DOHH2 (cell line): ENCODE results near the gene MTERF4.

Experiments used
- H3F3A ChIP-seq: fragments of 200-600 bp; sonication (generic), shearing (Covaris generic); 2 replicates; pipeline ENCODE4 v1.6.0; 2016; ENCODE audit warnings: antibody characterized with exemption, mild to moderate bottlenecking; ENCODE audit not compliant: control insufficient read depth, insufficient read depth
- H3K27ac ChIP-seq: fragments of 200-600 bp; sonication (generic); 2 replicates; pipeline ENCODE4 v1.5.1; 2014; ENCODE audit warnings: low read depth, mild to moderate bottlenecking, low read length, moderate library complexity
- H3K27me3 ChIP-seq: fragments of 200-600 bp; sonication (generic); 2 replicates; pipeline ENCODE4 v1.6.1; 2014; ENCODE audit warnings: mild to moderate bottlenecking, low read length, mixed read lengths; ENCODE audit not compliant: control insufficient read depth
- H3K36me3 ChIP-seq: fragments of 200-600 bp; sonication (generic); 2 replicates; pipeline ENCODE4 v1.6.1; 2014; ENCODE audit warnings: mild to moderate bottlenecking, low read length, moderate library complexity, mixed read lengths; ENCODE audit not compliant: control insufficient read depth
- H3K4me1 ChIP-seq: fragments of 200-600 bp; sonication (generic); 2 replicates; pipeline ENCODE4 v1.6.1; 2014; ENCODE audit warnings: mild to moderate bottlenecking, low read length, mixed read lengths; ENCODE audit not compliant: control insufficient read depth
- H3K4me2 ChIP-seq: fragments of 200-600 bp; sonication (generic); 2 replicates; pipeline ENCODE4 v1.6.0; 2014; ENCODE audit warnings: mild to moderate bottlenecking, low read length, moderate library complexity
- H3K4me3 ChIP-seq: fragments of 200-600 bp; sonication (generic); 2 replicates; pipeline ENCODE4 v1.5.1; 2014; ENCODE audit warnings: mild to moderate bottlenecking, low read length, mixed read lengths
- H3K79me2 ChIP-seq: fragments of 200-600 bp; sonication (generic); 2 replicates; pipeline ENCODE4 v1.6.1; 2014; ENCODE audit warnings: mild to moderate bottlenecking, low read length, mixed read lengths; ENCODE audit not compliant: control insufficient read depth
- H3K9me2 ChIP-seq: fragments of 200-600 bp; sonication (generic); replicated peaks from 2 replicates; pipeline ENCODE4 v1.6.1; 2014; ENCODE audit warnings: mild to moderate bottlenecking, low read length, mixed read lengths; ENCODE audit not compliant: control insufficient read depth
- H3K9me3 ChIP-seq: fragments of 200-600 bp; sonication (generic); 2 replicates; pipeline ENCODE4 v1.6.1; 2014; ENCODE audit warnings: antibody characterized with exemption, low read length, mixed read lengths; ENCODE audit not compliant: control insufficient read depth, insufficient read depth
- H4K20me1 ChIP-seq: fragments of 200-600 bp; sonication (generic); 2 replicates; pipeline ENCODE4 v1.6.0; 2014; ENCODE audit warnings: low read depth, mild to moderate bottlenecking, antibody characterized with exemption, low read length, moderate library complexity; ENCODE audit not compliant: control insufficient read depth, insufficient read depth
- EZH2phosphoT487 ChIP-seq: fragments of 200-600 bp; sonication (generic); IDR thresholded peaks from 2 replicates; pipeline ENCODE4 v1.6.1; 2017; ENCODE audit warnings: borderline replicate concordance, mild to moderate bottlenecking, antibody characterized with exemption, low read length, moderate library complexity, mixed read lengths
- TF ChIP-seq, protein P1 (sequence below): fragments of 200-600 bp; sonication (generic); IDR thresholded peaks from one replicate; pipeline ENCODE4 v1.5.1; 2014; ENCODE audit warnings: antibody characterized with exemption, mild to moderate bottlenecking, low read depth, low read length; ENCODE audit not compliant: poor library complexity, severe bottlenecking

The MTERF4 gene

DNA sequence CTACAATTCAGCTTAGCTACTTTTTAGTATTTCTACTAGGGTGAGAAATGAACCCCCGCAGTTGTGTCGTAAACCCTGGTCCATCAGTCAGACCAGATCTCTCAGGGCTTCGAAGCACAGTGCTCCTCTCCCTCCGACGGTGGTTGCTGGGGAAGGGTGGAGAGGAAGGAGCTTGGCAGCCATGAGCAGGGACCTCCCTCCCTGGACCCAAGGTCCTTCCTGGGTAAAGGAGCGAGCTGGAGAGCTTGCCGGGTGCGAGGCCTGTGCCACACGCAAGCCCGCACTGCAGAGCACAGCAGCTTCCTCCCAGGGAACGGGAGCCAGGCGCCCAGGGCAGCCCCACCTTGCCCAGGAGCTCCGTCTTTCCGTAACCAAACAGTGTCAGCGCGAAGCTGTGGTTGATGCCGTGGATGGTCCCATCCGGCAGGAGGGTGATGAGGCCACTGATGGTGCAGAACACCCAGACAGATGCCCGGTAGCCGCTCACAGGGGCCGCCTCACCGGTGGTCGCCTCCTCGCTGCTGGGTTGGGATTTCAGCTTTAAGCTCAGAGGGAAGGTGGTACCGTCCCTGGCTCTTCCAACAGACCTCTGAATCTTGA, 34.7 kb upstream of the MTERF4 start:
- H4K20me1 ChIP-seq: no peaks in the 10 kb centered on the region
- H3K36me3 ChIP-seq: peaks cover 57% of the 10 kb centered on the region

DNA sequence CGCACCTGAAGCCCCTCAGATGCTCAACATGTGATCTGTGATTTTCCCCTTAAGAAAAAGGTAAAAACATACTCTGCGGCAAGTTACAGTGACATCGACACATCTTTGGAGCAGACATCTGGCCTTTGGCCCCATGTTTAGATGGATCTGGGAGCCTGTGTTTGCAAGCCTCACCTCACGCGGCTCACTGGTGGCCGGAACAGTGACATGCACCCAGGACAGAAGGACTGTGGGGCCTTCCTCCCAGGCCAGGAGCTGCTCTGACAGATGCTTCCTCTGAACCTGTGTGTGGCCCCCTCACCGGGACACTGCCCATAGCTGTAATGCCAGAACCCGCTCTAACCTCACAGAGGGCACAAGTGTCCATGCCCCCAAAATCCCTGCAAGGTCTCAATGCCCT, 34.1 kb upstream of the MTERF4 start:
- peaks cover 57% of the 10 kb centered on the region for H3K36me3 ChIP-seq
- H4K20me1 ChIP-seq: no peaks in the 10 kb centered on the region
- no peaks in the 10 kb centered on the region for H3F3A ChIP-seq
- no peaks in the 10 kb centered on the region for H3K4me1 ChIP-seq
- H3K79me2 ChIP-seq: no peaks in the 10 kb centered on the region; the same call in 1 of the 2 replicates
- H3K9me3 ChIP-seq: no peaks in the 10 kb centered on the region
- no peak overlapping the region for H3K27ac ChIP-seq
- no peaks in the 10 kb centered on the region for H3K27me3 ChIP-seq
- H3K4me2 ChIP-seq: no peak overlapping the region
- no peaks in the 10 kb centered on the region for H3K9me2 ChIP-seq
- TF ChIP-seq, protein P1, sequence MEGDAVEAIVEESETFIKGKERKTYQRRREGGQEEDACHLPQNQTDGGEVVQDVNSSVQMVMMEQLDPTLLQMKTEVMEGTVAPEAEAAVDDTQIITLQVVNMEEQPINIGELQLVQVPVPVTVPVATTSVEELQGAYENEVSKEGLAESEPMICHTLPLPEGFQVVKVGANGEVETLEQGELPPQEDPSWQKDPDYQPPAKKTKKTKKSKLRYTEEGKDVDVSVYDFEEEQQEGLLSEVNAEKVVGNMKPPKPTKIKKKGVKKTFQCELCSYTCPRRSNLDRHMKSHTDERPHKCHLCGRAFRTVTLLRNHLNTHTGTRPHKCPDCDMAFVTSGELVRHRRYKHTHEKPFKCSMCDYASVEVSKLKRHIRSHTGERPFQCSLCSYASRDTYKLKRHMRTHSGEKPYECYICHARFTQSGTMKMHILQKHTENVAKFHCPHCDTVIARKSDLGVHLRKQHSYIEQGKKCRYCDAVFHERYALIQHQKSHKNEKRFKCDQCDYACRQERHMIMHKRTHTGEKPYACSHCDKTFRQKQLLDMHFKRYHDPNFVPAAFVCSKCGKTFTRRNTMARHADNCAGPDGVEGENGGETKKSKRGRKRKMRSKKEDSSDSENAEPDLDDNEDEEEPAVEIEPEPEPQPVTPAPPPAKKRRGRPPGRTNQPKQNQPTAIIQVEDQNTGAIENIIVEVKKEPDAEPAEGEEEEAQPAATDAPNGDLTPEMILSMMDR: no peak
- no peak for TF ChIP-seq EZH2phosphoT487
- no peak overlapping the region for H3K4me3 ChIP-seq

More for the DNA sequence above, 34.7 kb upstream of the MTERF4 start:
- H3K4me3 ChIP-seq: no peak overlapping the region
- TF ChIP-seq, protein P1: no peak
- TF ChIP-seq EZH2phosphoT487: no peak
- no peak overlapping the region for H3K4me2 ChIP-seq
- no peaks in the 10 kb centered on the region for H3F3A ChIP-seq
- no peaks in the 10 kb centered on the region for H3K9me2 ChIP-seq
- no peaks in the 10 kb centered on the region for H3K4me1 ChIP-seq
- no peaks in the 10 kb centered on the region for H3K9me3 ChIP-seq
- peaks cover under 1% of the 10 kb centered on the region for H3K79me2 ChIP-seq
- H3K27me3 ChIP-seq: no peaks in the 10 kb centered on the region
- no peak overlapping the region for H3K27ac ChIP-seq

DNA sequence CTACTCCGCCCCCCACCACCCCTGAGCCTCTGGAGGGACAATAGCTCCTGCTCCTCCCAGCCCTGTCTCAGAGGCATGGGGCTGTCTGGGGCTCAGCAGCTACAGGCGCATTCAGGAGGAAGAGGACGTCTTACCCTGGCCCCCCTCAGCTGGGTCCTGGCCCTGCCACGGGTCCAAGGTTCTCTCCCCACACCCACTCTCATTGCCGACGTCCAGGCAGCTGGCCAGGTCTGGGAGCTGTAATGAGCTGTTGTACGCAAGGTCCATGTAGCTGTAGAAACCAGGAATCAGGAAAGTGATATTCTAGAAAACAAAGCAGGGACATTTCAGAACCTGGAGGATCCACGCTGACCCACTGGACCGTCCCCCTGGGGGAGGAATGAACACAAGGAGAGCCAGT, 33.6 kb upstream of the MTERF4 start:
- H3F3A ChIP-seq: no peaks in the 10 kb centered on the region
- no peaks in the 10 kb centered on the region for H3K79me2 ChIP-seq
- TF ChIP-seq, protein P1: no peak
- no peak for TF ChIP-seq EZH2phosphoT487
- H3K9me3 ChIP-seq: no peaks in the 10 kb centered on the region
- H3K4me3 ChIP-seq: no peak overlapping the region
- H3K27ac ChIP-seq: no peak overlapping the region
- H3K4me1 ChIP-seq: no peaks in the 10 kb centered on the region
- no peaks in the 10 kb centered on the region for H3K9me2 ChIP-seq
- no peaks in the 10 kb centered on the region for H3K27me3 ChIP-seq
- H4K20me1 ChIP-seq: no peaks in the 10 kb centered on the region
- peaks cover 55% of the 10 kb centered on the region for H3K36me3 ChIP-seq
- H3K4me2 ChIP-seq: no peak overlapping the region
